Fibroblast of upper back skin (primary cell): Measurements from ENCODE around the gene GRAMD2B.

Experiments
- DNase-seq: peaks from one replicate; pipeline ENCODE4 v3.0.0-alpha.2; 2013

The GRAMD2B gene

GRCh38 chr5:126481243-126481642 is 58.0 kb downstream of the GRAMD2B start:
- peak; percentile 82 for DNase-seq

GRCh38 chr5:126482591-126482990 is 59.4 kb downstream of the GRAMD2B start:
- no peak for DNase-seq

GRCh38 chr5:126483156-126483555 is 59.9 kb downstream of the GRAMD2B start:
- DNase-seq, result no peak

- DNase-seq, result no peak
Measured at GRCh38 chr5:126484253-126484652, 61.0 kb downstream of the GRAMD2B start.

- no peak for DNase-seq
Measured at GRCh38 chr5:126486332-126486731, 63.1 kb downstream of the GRAMD2B start.

- no peak for DNase-seq
Measured at GRCh38 chr5:126487596-126487995, 64.4 kb downstream of the GRAMD2B start.

- no peak for DNase-seq
Measured at GRCh38 chr5:126488443-126489065, 65.3 kb downstream of the GRAMD2B start.

GRCh38 chr5:126490167-126490940 is 67.1 kb downstream of the GRAMD2B start:
- DNase-seq, result peak; percentile 80

- peak; percentile 44 for DNase-seq
Measured at GRCh38 chr5:126492939-126493338, 69.7 kb downstream of the GRAMD2B start.

GRCh38 chr5:126494393-126494792 is 71.2 kb downstream of the GRAMD2B start:
- no peak for DNase-seq

GRCh38 chr5:126497506-126497905 is 74.3 kb downstream of the GRAMD2B start:
- DNase-seq, result no peak

GRCh38 chr5:126499278-126499677 is 76.1 kb downstream of the GRAMD2B start:
- DNase-seq, result no peak

GRCh38 chr5:126499853-126500342 is 76.7 kb downstream of the GRAMD2B start:
- DNase-seq, result peak; percentile 22

GRCh38 chr5:126501448-126501847 is 78.2 kb downstream of the GRAMD2B start:
- no peak for DNase-seq

GRCh38 chr5:126503602-126504104 is 80.4 kb downstream of the GRAMD2B start:
- peak; percentile 30 for DNase-seq

GRCh38 chr5:126506079-126506478 is 82.9 kb downstream of the GRAMD2B start:
- DNase-seq, result no peak

GRCh38 chr5:126508251-126508961 is 85.2 kb downstream of the GRAMD2B start:
- DNase-seq, result no peak

GRCh38 chr5:126508962-126509279 is 85.7 kb downstream of the GRAMD2B start:
- DNase-seq, result peak; percentile 25

- DNase-seq, result no peak
Measured at GRCh38 chr5:126509339-126509738, 86.1 kb downstream of the GRAMD2B start.

- no peak for DNase-seq
Measured at GRCh38 chr5:126511961-126512360, 88.8 kb downstream of the GRAMD2B start.

GRCh38 chr5:126512451-126512850 is 89.2 kb downstream of the GRAMD2B start:
- DNase-seq, result no peak

GRCh38 chr5:126513302-126513701 is 90.1 kb downstream of the GRAMD2B start:
- no peak for DNase-seq

GRCh38 chr5:126513703-126514102 is 90.5 kb downstream of the GRAMD2B start:
- DNase-seq, result no peak

- DNase-seq, result no peak
Measured at GRCh38 chr5:126514131-126514557, 90.9 kb downstream of the GRAMD2B start.
